Heart left ventricle (tissue), 13 donors: Measurements from ENCODE around the gene SLC22A4.

Source experiments
- CTCF ChIP-seq, 12 donors: fragments of 200-600 bp; sonication (generic) in 4 of 12; IDR thresholded peaks; one replicate each; pipeline versions ENCODE4 v1.5.0 to v1.8.0; 2018 to 2022; ENCODE audit warnings: antibody characterized with exemption in 12 of 12, mild to moderate bottlenecking in 5 of 12
- POLR2A ChIP-seq, 2 donors: fragments of 450-650 bp; IDR thresholded peaks; one replicate each; pipeline ENCODE4 v1.6.1; 2017; ENCODE audit warnings: antibody characterized with exemption in 2 of 2, mild to moderate bottlenecking in 2 of 2, moderate library complexity in 2 of 2
- donor health status: ischemic (EF 13 %, LVEDD 7.1; RV severe dilation, severe dysfunction).
- donor health status: DM: no; HTN: yes; CAD: no.
- donor health status: DM: no; HTN: no; CAD: no.
- donor health status: ischemic (EF 25% LVEDD 6.9; RV normal size, moderate dysfunction).
- donor health status: ischemic (EF 25% LVEDD 5.7; RV mildly dilated, moderate dysfunction).
- donor health status: ischemic (EF 35%, LVEDD 5.7; RV mildly dilated, moderate dysfunction).
- donor health status: nonischemic (EF 11% LVEDD 7.7; RV severe dilation, severe dysfunction).
- donor health status: DM: yes; HTN: yes; CAD: no.
- donor health status: PGD.
- donor health status: ischemic (EF 29% LVEDD 5.4; RV normal size, mild dysfunction).
- donor health status: nonischemic (EF 23%, LVEDD 6.1; RV moderate dilation, normal function).

DNA sequence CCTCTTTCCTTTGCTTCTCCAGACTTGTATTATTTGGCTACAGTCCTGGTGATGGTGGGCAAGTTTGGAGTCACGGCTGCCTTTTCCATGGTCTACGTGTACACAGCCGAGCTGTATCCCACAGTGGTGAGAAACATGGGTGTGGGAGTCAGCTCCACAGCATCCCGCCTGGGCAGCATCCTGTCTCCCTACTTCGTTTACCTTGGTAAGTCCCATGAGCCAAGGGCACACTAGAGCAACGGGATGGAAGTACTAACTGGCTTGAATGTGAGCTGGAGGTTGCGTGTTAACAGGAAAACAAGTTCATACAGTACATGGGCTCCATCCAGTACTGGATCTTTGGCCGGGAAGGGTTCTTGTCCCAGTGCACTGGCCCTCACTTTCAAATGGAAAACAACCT is 98.2 kb downstream of the SLC22A4 start:
- TF ChIP-seq CTCF (IDR thresholded peaks at IDR 0.05) (no peak), POLR2A (IDR thresholded peaks at IDR 0.05) (no peak)
